ENCODE measurements around the gene RBM19.

Gene RBM19

GRCh38 chr12:113766879-113767878 lies 198.9 kb downstream of the RBM19 start:
- peak; percentile 92 for DNase-seq
